Body of pancreas (tissue), 4 donors: ENCODE data around the gene ZNF410.

Source experiments
- CTCF ChIP-seq, 7 experiments: fragments of 450-650 bp in 4 of 7; fragments of 200-600 bp in 3 of 7; sonication (generic) in 3 of 7; IDR thresholded peaks; one replicate each; pipeline ENCODE4 v1.5.1; 2016 to 2019; ENCODE audit warnings: antibody characterized with exemption in 7 of 7
- POLR2A ChIP-seq, 3 donors: fragments of 450-650 bp; IDR thresholded peaks; one replicate each; pipeline ENCODE4 v1.6.1; 2016; ENCODE audit warnings: antibody characterized with exemption in 3 of 3, mild to moderate bottlenecking in 2 of 3

- TF ChIP-seq CTCF (IDR thresholded peaks at IDR 0.05) (no peak), POLR2A (IDR thresholded peaks at IDR 0.05) (no peak)
Measured at GRCh38 chr14:73887694-73888459, 1.2 kb downstream of the ZNF410 start.
